CD14-positive monocyte (primary cell): ENCODE measurements around the gene EFHC2. TPM values are rescaled to one million over a fixed set of nuclear protein-coding genes. Genes with fewer than 3 reads are reported as not detected.

Experiments
- DNase-seq, 3 donors: peaks; one replicate each; pipeline ENCODE4 v3.0.0-alpha.2; 2011 to 2022
- H2AFZ ChIP-seq: 2 replicates; pipeline ENCODE4 v1.6.0; 2012; ENCODE audit warnings: mild to moderate bottlenecking, low read depth, low read length, inconsistent platforms; ENCODE audit not compliant: insufficient read depth, poor library complexity, severe bottlenecking
- H3K27ac ChIP-seq, 2 donors: 1 replicate in 1 of 2; 2 replicates in 1 of 2; pipeline ENCODE4 v1.5.1; 2012 to 2013; ENCODE audit warnings: low read length in 2 of 2, control low read depth in 1 of 2, inconsistent platforms in 1 of 2, low read depth in 1 of 2, mild to moderate bottlenecking in 1 of 2
- H3K27me3 ChIP-seq, 2 donors: one replicate each; pipeline versions ENCODE4 v1.6.0 to v1.6.1; 2011 to 2013; ENCODE audit warnings: low read length in 2 of 2; ENCODE audit not compliant: control insufficient read depth in 2 of 2, insufficient read depth in 2 of 2
- H3K36me3 ChIP-seq, 2 donors: replicated peaks in 1 of 2; 1 replicate in 1 of 2; 2 replicates in 1 of 2; pipeline versions ENCODE4 v1.5.1 to v1.6.1; 2012 to 2013; ENCODE audit warnings: low read length in 2 of 2, control low read depth in 1 of 2, inconsistent platforms in 1 of 2, mild to moderate bottlenecking in 1 of 2; ENCODE audit not compliant: insufficient read depth in 2 of 2, control insufficient read depth in 1 of 2
- H3K4me1 ChIP-seq, 2 donors: 1 replicate in 1 of 2; 2 replicates in 1 of 2; pipeline versions ENCODE4 v1.5.1 to v1.6.1; 2012 to 2013; ENCODE audit warnings: low read length in 2 of 2, control low read depth in 1 of 2, inconsistent platforms in 1 of 2, mild to moderate bottlenecking in 1 of 2, moderate library complexity in 1 of 2; ENCODE audit not compliant: insufficient read depth in 2 of 2, control insufficient read depth in 1 of 2
- H3K4me2 ChIP-seq: replicated peaks from 2 replicates; pipeline ENCODE3; 2012; ENCODE audit warnings: low read length, moderate library complexity, mild to moderate bottlenecking; ENCODE audit not compliant: poor library complexity, severe bottlenecking; ENCODE audit errors: extremely low read depth
- H3K4me3 ChIP-seq, 3 experiments: fragments of 200-600 bp in 1 of 3; sonication (generic) in 1 of 3; replicated peaks in 1 of 3; 1 replicate in 2 of 3; 2 replicates in 1 of 3; pipeline ENCODE4 v1.5.1; 2011 to 2013; ENCODE audit warnings: low read length in 3 of 3, mild to moderate bottlenecking in 3 of 3, control low read depth in 2 of 3, low read depth in 2 of 3, inconsistent platforms in 1 of 3, moderate library complexity in 1 of 3
- H3K79me2 ChIP-seq: 2 replicates; pipeline ENCODE4 v1.6.0; 2012; ENCODE audit warnings: mild to moderate bottlenecking, control low read depth, inconsistent platforms, low read length, moderate library complexity; ENCODE audit not compliant: insufficient read depth
- H3K9ac ChIP-seq: 2 replicates; pipeline ENCODE4 v1.6.0; 2017; ENCODE audit warnings: low read length, mild to moderate bottlenecking; ENCODE audit not compliant: insufficient read depth, poor library complexity, severe bottlenecking
- H3K9me3 ChIP-seq, 2 donors: replicated peaks in 1 of 2; 1 replicate in 1 of 2; 2 replicates in 1 of 2; pipeline versions ENCODE4 v1.5.1 to v1.6.1; 2012 to 2013; ENCODE audit warnings: low read length in 2 of 2, control low read depth in 1 of 2; ENCODE audit not compliant: control insufficient read depth in 1 of 2, insufficient read depth in 1 of 2
- H4K20me1 ChIP-seq: 2 replicates; pipeline ENCODE4 v1.6.0; 2012; ENCODE audit warnings: mild to moderate bottlenecking, low read length, control low read depth, moderate library complexity; ENCODE audit not compliant: insufficient read depth
- H3K27ac Mint-ChIP-seq, 7 donors: one replicate each; pipeline ENCODE4 v1.8.0; 2020; ENCODE audit warnings: mild to moderate bottlenecking in 7 of 7, mixed read lengths in 7 of 7, moderate library complexity in 6 of 7, inconsistent platforms in 2 of 7
- H3K27me3 Mint-ChIP-seq, 3 donors: one replicate each; pipeline ENCODE4 v1.8.0; 2021 to 2022; ENCODE audit warnings: low read depth in 3 of 3, mild to moderate bottlenecking in 3 of 3, mixed read lengths in 3 of 3, moderate library complexity in 3 of 3, inconsistent platforms in 1 of 3
- H3K36me3 Mint-ChIP-seq, 2 donors: one replicate each; pipeline ENCODE4 v1.8.0; 2020; ENCODE audit warnings: mixed read lengths in 2 of 2, inconsistent platforms in 1 of 2, mild to moderate bottlenecking in 1 of 2
- H3K4me1 Mint-ChIP-seq: one replicate; pipeline ENCODE4 v1.8.0; 2020; ENCODE audit warnings: mild to moderate bottlenecking, mixed read lengths
- H3K4me3 Mint-ChIP-seq, 2 donors: one replicate each; pipeline ENCODE4 v1.8.0; 2020; ENCODE audit warnings: mild to moderate bottlenecking in 2 of 2, mixed read lengths in 2 of 2, moderate library complexity in 1 of 2
- H3K9me3 Mint-ChIP-seq, 7 donors: one replicate each; pipeline ENCODE4 v1.8.0; 2020 to 2022; ENCODE audit warnings: mixed read lengths in 7 of 7, mild to moderate bottlenecking in 6 of 7, moderate library complexity in 6 of 7, inconsistent platforms in 2 of 7
- CTCF ChIP-seq: fragments of 200-600 bp; IDR thresholded peaks from one replicate; pipeline ENCODE4 v1.8.0; 2022; ENCODE audit warnings: antibody characterized with exemption, mild to moderate bottlenecking
- WGBS: methylation state at CpG from one replicate; pipeline ENCODE4 v1.1.5; 2013; ENCODE audit warnings: missing lambda C conversion rate; ENCODE audit not compliant: insufficient coverage; 5-methylcytosine and 5-hydroxymethylcytosine counted together
- intact Hi-C, 2 donors: fragments of 100-400 bp; cut with micrococcal nuclease; formaldehyde crosslinking; loops; one replicate each; pipeline versions ENCODE4 v1.15.0 to v1.15.1; 2023
- polyA minus RNA-seq: library from RNA; depleted of rRNA, polyadenylated mRNA; stranded (reverse); fragments of >200 nt; gene quantifications from 2 replicates; pipeline ENCODE4 v1.2.3, GENCODE V29; 2012
- polyA plus RNA-seq, 3 donors: library from polyadenylated mRNA; depleted of rRNA in 1 of 3; unstranded in 2 of 3; stranded (reverse) in 1 of 3; fragments of 300-500 nt in 2 of 3; fragments of >200 nt in 1 of 3; fragmentation: Illumina TruSeq in 2 of 3; gene quantifications; 1 replicate in 2 of 3; 2 replicates in 1 of 3; pipeline ENCODE4 v1.2.3, GENCODE V29; 2012 to 2021
- total RNA-seq, 12 experiments: library from RNA in 1 of 12; stranded (reverse) in 1 of 12; fragments of 120-200 nt in 1 of 12; gene quantifications; one replicate each; pipeline ENCODE4 v1.2.4 and lab custom pipeline; 2013 to 2026; ENCODE audit warnings: mixed read lengths in 6 of 12, inconsistent platforms in 1 of 12

The EFHC2 gene
- total RNA-seq (2013) = 0.04 TPM
- under 1 TPM in 2 of 3 donors, not detected in 1; 0.05 to 0.22 TPM for polyA plus RNA-seq
- polyA minus RNA-seq = not detected in 2 replicates
- 0.07 to 2.0 (median 0.31) reads per million in 11 experiments for total RNA-seq (lab: John Stamatoyannopoulos, UW)

GRCh38 chrX:44343412-44344141 lies at the start of gene EFHC2:
EFHC2 (minus strand) TSS chrX:44343672; CDS start chrX:44343588, 84 bp downstream.
- peak within 1 kb of the TSS; percentile 72 for H3K4me2 ChIP-seq
- Mint-ChIP-seq H3K4me3 (peak within 1 kb of the TSS; percentile 85 to 92), H3K27ac (peak within 1 kb of the TSS; percentile 78 to 91 (median 86)), H3K9me3 (no peaks in the 10 kb centered on the region), H3K4me1 (peaks cover 24% of the 10 kb centered on the region), H3K27me3 (peaks cover 0 to 46% (median 2%) of the 10 kb centered on the region in 3 donors), H3K36me3 (no peaks in the 10 kb centered on the region)
- H3K9ac ChIP-seq = peak within 1 kb of the TSS; percentile 57
- intact Hi-C loops = no loop called here
- TF ChIP-seq CTCF = no peak
- H3K9me3 ChIP-seq = no peaks in the 10 kb centered on the region
- H3K79me2 ChIP-seq = no peaks in the 10 kb centered on the region
- no peaks in the 10 kb centered on the region for H3K36me3 ChIP-seq
- peaks cover 13 to 14% of the 10 kb centered on the region in 2 donors for H3K4me1 ChIP-seq
- WGBS = 0% methylated on average over 6 of the region's 39 CpGs
- H4K20me1 ChIP-seq = no peaks in the 10 kb centered on the region
- peak; percentile 17 to 53 (median 30) for DNase-seq
- no peak within 1 kb of the TSS for H3K27ac ChIP-seq
- H2AFZ ChIP-seq = peak within 1 kb of the TSS; percentile 62
- peaks cover 0 to 18% of the 10 kb centered on the region in 2 donors for H3K27me3 ChIP-seq
- H3K4me3 ChIP-seq = peak within 1 kb of the TSS; percentile 41 to 69 (median 47)

GRCh38 chrX:44392767-44393166 lies 49.3 kb upstream of the EFHC2 start:
- Histone ChIP-seq H2AFZ (no peak overlapping the region), H3K79me2 (no peaks in the 10 kb centered on the region), H4K20me1 (no peaks in the 10 kb centered on the region), H3K36me3 (no peaks in the 10 kb centered on the region), H3K9me3 (no peaks in the 10 kb centered on the region), H3K27me3 (peaks cover 0 to 3% of the 10 kb centered on the region in 2 donors), H3K9ac (no peak overlapping the region), H3K4me3 (no peak overlapping the region), H3K4me1 (no peaks in the 10 kb centered on the region), H3K4me2 (no peak overlapping the region), H3K27ac (no peak overlapping the region)
- H3K4me1 Mint-ChIP-seq = no peaks in the 10 kb centered on the region
- TF ChIP-seq CTCF = no peak
- WGBS = no CpG with 5 or more reads among the region's 1 CpG
- H3K4me3 Mint-ChIP-seq = no peak overlapping the region
- no peak overlapping the region for H3K27ac Mint-ChIP-seq
- intact Hi-C loops = no loop called here
- peaks cover 0 to 10% (median 0%) of the 10 kb centered on the region in 3 donors for H3K27me3 Mint-ChIP-seq
- DNase-seq = no peak
- peaks cover 0 to 5% (median 2%) of the 10 kb centered on the region in 7 donors for H3K9me3 Mint-ChIP-seq
- no peaks in the 10 kb centered on the region for H3K36me3 Mint-ChIP-seq
